DMS 273 treated with DMSO at 0.1 percent for 48 hours (cell line): ENCODE results near the gene FOXB1.

ENCODE experiments used
- DNase-seq: peaks from one replicate; lab custom pipeline; 2025; lab: John Stamatoyannopoulos, UW

The FOXB1 gene

GRCh38 chr15:60020736-60021135, 16.6 kb downstream of the FOXB1 start:
- DNase-seq = no peak

- DNase-seq = no peak
These were observed 17.7 kb downstream of the FOXB1 start for GRCh38 chr15:60021589-60022378.

GRCh38 chr15:60022379-60022741, 18.2 kb downstream of the FOXB1 start:
- DNase-seq = no peak

GRCh38 chr15:60026555-60026954, 22.4 kb downstream of the FOXB1 start:
- no peak for DNase-seq

GRCh38 chr15:60035344-60035743, 31.2 kb downstream of the FOXB1 start:
- no peak for DNase-seq

GRCh38 chr15:60039316-60039715, 35.2 kb downstream of the FOXB1 start:
- no peak for DNase-seq

- DNase-seq = no peak
These were observed 39.8 kb downstream of the FOXB1 start for GRCh38 chr15:60043744-60044435.

- no peak for DNase-seq
These were observed 40.6 kb downstream of the FOXB1 start for GRCh38 chr15:60044636-60045270.

- DNase-seq = no peak
These were observed 43.6 kb downstream of the FOXB1 start for GRCh38 chr15:60047701-60048100.

GRCh38 chr15:60049948-60050347, 45.8 kb downstream of the FOXB1 start:
- DNase-seq = no peak

- DNase-seq = no peak
These were observed 48.7 kb downstream of the FOXB1 start for GRCh38 chr15:60052796-60053195.

GRCh38 chr15:60054472-60054871, 50.4 kb downstream of the FOXB1 start:
- no peak for DNase-seq
